Measurements from ENCODE around the gene MTCL3.

MTCL3 gene

DNA sequence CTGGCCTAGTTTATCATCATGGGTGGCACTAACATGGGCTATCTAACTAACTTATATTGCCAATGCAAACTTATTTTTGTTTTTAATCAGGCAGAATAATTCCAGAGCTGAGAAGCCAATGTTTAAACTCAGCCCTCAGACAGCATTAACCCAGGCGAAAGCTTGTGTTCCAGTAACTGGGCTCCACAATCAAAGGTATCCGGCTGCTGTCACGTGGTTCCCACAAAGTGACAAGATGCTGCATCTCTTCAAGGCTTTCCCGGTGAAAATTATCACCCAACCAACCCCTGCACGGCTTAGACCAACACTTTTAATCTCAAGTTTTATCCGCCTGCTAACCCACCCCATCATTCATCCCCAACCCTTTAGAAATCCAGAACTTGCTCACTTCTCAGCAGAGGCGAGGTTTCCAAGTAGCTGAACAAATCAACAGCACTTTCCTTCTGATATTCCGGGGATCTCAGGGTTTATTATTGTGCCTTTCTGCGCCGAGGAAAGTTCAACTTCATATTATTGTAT lies 885 bp downstream of the MTCL3 start:
- H3K27me3 ChIP-seq (ENCODE audit: insufficient read depth, low read length), result no peaks in the 10 kb centered on the region
- peaks cover 2 to 8% (median 7%) of the 10 kb centered on the region in 3 experiments for H3K36me3 Mint-ChIP-seq (ENCODE audit: insufficient read depth in 1 of 3, low read depth in 3 of 3)

More for the DNA sequence above, 885 bp downstream of the MTCL3 start:
- Histone ChIP-seq H3K27ac (ENCODE audit: insufficient read length, low read depth, low read length) (peak overlapping the region; percentile 66), H3K14ac (ENCODE audit: insufficient read depth, low read length) (no peak overlapping the region; the same call in 1 of the 2 replicates), H2AK5ac (ENCODE audit: insufficient read length, low read length) (no peak overlapping the region), H4K5ac (ENCODE audit: insufficient read length, low read depth, low read length) (no peak overlapping the region), H3K9ac (ENCODE audit: extremely low read depth, insufficient read length, low read length) (peak overlapping the region; percentile 83), H4K8ac (replicated peaks; ENCODE audit: insufficient read length, low read depth, low read length) (no peak overlapping the region), H2AFZ (ENCODE audit: low read length) (peak overlapping the region; percentile 11), H3K23me2 (ENCODE audit: insufficient read length, low read depth, low read length, poor library complexity, severe bottlenecking) (peaks cover 34% of the 10 kb centered on the region), H3K4me1 (ENCODE audit: insufficient read depth, low read length) (no peaks in the 10 kb centered on the region), H3K4ac (ENCODE audit: low read depth, low read length) (no peak overlapping the region), H2BK12ac (ENCODE audit: insufficient read length, low read depth, low read length) (no peak overlapping the region), H3K79me2 (ENCODE audit: insufficient read depth, low read length) (no peaks in the 10 kb centered on the region), H3K4me2 (ENCODE audit: insufficient read depth, insufficient read length, low read length) (peak overlapping the region; percentile 98), H3K56ac (ENCODE audit: insufficient read length, low read depth, low read length) (no peak overlapping the region), H3K18ac (ENCODE audit: insufficient read length, low read depth, low read length) (no peak overlapping the region), H4K91ac (ENCODE audit: insufficient read length, low read depth, low read length) (no peak overlapping the region), H2BK120ac (ENCODE audit: low read depth, low read length, poor library complexity, severe bottlenecking) (no peak overlapping the region), H3K9me3 (ENCODE audit: control insufficient read depth, low read depth, low read length) (no peaks in the 10 kb centered on the region), H3K79me1 (ENCODE audit: insufficient read depth, low read depth, low read length, poor library complexity, severe bottlenecking) (no peaks in the 10 kb centered on the region), H2BK15ac (ENCODE audit: low read depth, low read length) (no peak overlapping the region), H2BK20ac (ENCODE audit: low read depth, low read length, poor library complexity, severe bottlenecking) (no peak overlapping the region), H3K23ac (ENCODE audit: insufficient read length, low read depth, low read length) (no peak overlapping the region), H3T11ph (ENCODE audit: low read length) (no peak overlapping the region), H4K20me1 (ENCODE audit: control insufficient read depth, insufficient read depth, insufficient read length) (no peaks in the 10 kb centered on the region), H2BK5ac (ENCODE audit: insufficient read length, low read length) (no peak overlapping the region)
- TF ChIP-seq, protein P1, sequence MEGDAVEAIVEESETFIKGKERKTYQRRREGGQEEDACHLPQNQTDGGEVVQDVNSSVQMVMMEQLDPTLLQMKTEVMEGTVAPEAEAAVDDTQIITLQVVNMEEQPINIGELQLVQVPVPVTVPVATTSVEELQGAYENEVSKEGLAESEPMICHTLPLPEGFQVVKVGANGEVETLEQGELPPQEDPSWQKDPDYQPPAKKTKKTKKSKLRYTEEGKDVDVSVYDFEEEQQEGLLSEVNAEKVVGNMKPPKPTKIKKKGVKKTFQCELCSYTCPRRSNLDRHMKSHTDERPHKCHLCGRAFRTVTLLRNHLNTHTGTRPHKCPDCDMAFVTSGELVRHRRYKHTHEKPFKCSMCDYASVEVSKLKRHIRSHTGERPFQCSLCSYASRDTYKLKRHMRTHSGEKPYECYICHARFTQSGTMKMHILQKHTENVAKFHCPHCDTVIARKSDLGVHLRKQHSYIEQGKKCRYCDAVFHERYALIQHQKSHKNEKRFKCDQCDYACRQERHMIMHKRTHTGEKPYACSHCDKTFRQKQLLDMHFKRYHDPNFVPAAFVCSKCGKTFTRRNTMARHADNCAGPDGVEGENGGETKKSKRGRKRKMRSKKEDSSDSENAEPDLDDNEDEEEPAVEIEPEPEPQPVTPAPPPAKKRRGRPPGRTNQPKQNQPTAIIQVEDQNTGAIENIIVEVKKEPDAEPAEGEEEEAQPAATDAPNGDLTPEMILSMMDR (conservative IDR thresholded peaks at IDR 0.05), result no peak
- Mint-ChIP-seq H3K4me1 (peaks cover 37 to 41% of the 10 kb centered on the region in 2 experiments), H3K4me3 (peak overlapping the region; percentile 81 to 95), H3K27ac (peak overlapping the region; percentile 11 to 84 (median 37); a peak in 5 of 7 replicates), H3K9me3 (no peaks in the 10 kb centered on the region; a peak in 1 of 5 replicates), H3K27me3 (ENCODE audit: low read depth) (peaks cover 36% of the 10 kb centered on the region)
- no peak for DNase-seq
- WGBS (ENCODE audit: extremely low coverage, insufficient read length, low lambda C conversion rate), result no CpG with 5 or more reads among the region's 10 CpGs

Measured in H9 (cell line).